Measurements from ENCODE around the gene DESI2. TPM values are rescaled to one million over a fixed set of nuclear protein-coding genes. Genes with fewer than 3 reads are reported as not detected.

Gene DESI2
- total and polyA plus RNA-seq, 2 of the 8 experiments (the other 6 are each of a cell fraction or from before 2014, with no cell fraction given), result 54.0 to 110 TPM

GRCh38 chr1:244667797-244668196 is 14.9 kb downstream of the DESI2 start (continued):
- TF ChIP-seq CHD7 (IDR thresholded peaks at IDR 0.05; ENCODE audit: insufficient replicate concordance, low read length), result no peak
- no peak for TF ChIP-seq CREB1 (IDR thresholded peaks at IDR 0.05)
- TF ChIP-seq MAX (IDR thresholded peaks at IDR 0.05), result no peak
- no peak for TF ChIP-seq RFX5 (IDR thresholded peaks at IDR 0.05; ENCODE audit: borderline replicate concordance, low read depth, low read length)
- no peak for TF ChIP-seq KDM5A (IDR thresholded peaks at IDR 0.05; ENCODE audit: low read length)

Measured in H1 (cell line).